NCI-H82 treated with DMSO at 0.1 percent for 48 hours (cell line): Measurements from ENCODE around the gene PAX1.
A peak's percentile ranks its signal among the peaks of the same experiment; 100 is the strongest.

Source experiments
- DNase-seq: peaks from one replicate; lab custom pipeline; 2025; ENCODE audit not compliant: unreplicated experiment; lab: John Stamatoyannopoulos, UW

The PAX1 gene

DNA sequence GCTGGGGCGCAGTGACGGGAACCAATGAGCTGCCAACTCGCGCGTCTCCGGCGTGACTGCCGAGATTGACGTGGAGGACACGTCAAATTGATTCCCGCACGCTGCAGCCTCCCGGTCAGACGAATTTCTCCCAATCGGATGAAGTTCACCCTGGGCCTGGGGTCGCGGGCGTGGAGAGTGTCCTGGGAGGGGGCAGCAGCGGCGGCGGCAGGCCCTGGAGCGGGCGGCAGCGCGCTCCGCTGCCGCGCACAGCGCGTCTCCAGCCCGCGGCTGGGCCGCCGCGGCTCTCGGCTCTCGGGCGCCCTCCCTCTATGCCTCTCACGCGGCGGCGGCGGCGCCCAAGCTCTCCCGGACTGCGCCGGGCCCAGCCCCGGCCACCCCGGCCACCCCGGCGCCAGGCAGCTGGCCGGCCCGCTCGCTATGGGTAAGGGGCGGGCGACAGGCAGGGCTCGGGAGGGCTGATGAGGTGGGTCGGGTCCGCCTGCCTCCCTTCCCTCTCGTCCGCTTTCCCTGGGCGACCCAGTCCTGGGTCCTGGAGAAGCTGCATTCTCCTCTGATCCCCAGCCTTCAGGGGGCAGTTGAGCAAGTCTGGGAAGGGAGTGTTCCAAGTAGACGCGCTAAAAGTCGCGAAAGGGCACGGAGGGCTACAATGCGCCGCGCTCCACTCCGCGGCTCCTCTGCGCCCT lies at the start of gene PAX1:
PAX1 (plus strand) TSS at position 90 of the 686 bp plus-strand sequence; CDS start at position 139, 49 bp downstream.
- DNase-seq: no peak

DNA sequence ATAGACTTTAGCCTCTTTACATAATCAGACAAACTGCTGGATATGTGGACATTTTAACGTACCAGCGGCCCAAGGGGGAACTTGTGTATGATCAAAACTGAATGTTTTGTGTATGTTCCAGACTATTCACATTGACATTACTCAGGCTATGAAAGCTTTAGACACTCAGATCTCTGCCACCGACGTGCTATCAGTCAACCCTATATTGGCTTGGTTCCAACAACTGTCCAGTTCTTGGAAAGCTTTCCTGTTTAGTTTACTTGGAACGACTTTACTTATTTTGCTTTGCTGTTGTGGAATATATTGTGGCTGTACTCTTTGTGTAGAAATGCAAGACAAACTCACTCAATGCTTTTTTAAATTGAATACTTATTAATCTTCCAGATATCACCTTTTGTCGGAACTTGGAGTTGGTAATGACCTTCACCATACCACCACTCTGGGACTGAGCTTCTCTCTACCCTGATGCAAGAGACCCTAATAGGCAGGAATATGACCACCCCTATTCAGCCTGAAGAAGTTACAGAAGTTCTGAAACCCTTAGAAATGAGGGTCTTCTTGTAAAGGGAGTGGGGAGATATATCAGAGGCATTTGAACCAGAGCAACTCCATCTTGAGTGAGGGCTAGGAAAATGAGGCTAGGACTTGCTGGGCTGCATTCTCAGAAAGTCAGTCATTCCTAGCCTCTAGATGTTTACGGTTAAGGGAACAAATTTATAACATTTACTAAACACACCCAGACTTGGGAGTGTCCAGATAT lies 49.0 kb upstream of the PAX1 start:
- no peak for DNase-seq

DNA sequence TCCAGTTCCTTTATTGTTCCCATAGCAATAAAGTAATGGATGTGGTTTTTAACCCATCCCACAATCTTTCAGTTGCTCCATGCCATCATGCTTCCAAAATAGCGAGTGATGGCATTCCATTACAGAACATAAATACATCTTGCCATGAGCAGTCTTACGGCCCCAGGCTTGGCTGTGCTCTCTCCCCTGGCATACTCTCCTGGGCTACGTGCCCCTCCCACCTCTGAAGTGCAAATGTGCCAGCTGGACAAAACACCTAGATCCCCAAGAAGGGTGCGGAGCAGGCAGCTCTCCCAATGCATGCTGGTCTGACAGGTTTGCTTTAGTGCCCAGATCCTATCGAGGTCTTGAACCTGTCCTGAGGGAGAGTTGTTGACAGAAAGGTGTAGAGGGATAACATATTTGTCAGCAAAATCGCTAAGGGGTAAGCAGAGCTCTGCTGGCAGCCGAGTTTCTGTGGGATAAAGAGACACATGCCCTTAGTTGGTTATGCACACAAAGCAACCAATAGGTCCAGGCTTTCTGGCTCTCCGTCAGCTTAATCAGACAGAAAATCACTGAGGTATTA lies 43.9 kb upstream of the PAX1 start:
- no peak for DNase-seq

DNA sequence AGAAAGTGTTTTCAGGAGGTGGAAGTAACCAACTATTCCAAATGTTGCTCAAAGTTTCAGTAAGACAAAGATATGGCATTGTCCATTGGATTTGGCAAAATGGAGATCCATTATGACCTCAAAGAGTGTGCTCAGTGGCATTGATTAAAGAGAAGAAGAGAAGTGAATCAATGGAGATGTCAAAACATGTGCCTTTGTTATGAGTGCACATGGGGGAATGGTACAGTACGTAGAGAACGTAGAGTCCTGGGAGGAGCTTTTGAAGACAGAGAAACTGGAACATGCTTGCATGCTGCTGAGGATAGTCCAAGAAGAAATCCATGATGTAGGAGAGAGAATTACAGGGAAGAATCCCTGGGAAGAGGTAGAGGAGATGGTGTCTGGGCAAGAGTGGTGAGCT lies 42.0 kb upstream of the PAX1 start:
- DNase-seq: no peak

DNA sequence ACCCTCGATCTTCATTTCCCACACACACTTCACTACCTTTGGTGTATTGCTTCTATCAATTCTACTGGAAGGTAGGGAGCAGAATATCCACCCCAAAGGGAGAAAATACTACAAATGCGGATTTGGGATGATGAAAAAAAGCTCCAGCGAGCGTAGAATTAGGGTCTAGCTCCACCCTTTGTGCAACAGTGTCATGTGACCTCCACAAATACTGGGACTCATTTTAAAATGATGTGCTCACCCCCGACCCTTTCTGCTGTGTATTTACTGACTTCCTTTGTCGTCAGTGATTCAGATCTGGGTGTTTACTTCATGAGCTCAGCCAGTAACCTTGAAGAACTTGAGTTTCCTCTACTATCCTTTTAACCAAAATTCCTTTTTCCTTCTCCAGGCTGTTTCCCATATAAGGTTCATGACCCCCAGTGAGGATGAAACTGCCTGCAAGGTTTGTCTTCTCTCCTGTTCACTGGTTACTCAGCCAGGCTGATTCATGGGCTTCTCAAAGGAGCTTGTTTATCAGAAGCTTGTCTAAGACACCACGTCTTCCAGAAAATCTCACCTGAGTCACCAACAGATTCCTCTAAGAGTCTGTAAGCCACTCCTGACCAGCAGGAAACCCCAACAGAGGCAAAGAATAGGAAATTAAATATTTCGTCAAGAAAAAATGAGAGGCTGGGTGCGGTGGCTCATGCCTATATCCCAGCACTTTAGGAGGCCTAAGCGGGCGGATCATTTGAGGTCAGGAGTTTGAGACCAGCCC lies 39.6 kb upstream of the PAX1 start:
- DNase-seq: no peak

DNA sequence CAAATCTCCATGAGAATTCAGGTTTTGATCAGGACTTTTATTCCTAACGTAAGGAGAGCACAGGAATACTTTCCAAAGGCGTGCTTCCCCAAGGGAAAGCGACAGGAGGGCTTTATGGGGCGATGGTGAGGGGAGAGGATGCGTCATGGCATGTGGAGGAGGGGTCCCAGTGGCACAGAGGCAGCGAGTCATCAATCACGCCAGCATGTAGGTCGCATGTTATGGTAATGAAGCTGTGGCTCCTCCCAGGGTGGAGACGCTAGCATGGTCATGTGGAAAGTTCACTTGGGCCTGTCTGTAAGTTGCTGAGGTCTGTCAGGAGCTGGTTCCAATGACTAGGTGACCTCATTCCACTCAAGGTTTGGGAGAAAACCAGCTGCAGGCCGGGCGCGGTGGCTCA lies 35.3 kb upstream of the PAX1 start:
- no peak for DNase-seq

DNA sequence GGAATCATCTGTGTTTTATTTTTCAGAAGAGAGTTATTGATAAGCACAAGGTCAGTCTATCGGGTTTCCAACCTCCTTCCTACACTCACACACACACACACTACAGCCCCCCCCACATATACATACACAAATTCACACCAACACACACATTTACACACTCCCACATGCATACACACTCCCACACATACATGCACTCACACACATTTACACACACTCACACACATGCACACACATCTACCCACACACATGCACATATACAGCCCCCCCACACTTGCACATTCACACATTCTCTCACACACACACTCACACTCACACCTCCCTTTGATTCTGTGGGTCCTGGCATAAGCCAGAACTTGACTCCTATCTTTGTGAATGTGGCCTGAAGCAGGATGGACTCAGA lies 34.5 kb upstream of the PAX1 start:
- DNase-seq: no peak

DNA sequence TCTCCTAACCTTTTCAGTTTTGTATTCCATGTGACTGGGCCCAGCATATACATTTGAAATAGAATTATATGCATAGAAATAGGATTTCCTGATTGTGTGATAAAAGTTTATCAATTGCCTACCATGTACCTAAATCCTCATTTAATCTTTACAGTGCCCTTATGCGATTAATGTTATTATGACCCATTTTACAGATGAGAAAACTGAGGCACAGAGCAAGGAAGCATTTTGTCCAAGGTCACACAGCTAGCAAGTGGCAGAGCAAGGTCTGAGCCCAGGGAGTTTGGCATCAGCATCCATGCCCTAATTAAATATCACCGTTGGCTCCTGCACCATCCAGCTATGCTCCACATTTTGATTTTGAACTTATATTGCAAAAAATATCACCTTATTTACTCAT lies 28.2 kb upstream of the PAX1 start:
- no peak for DNase-seq

DNA sequence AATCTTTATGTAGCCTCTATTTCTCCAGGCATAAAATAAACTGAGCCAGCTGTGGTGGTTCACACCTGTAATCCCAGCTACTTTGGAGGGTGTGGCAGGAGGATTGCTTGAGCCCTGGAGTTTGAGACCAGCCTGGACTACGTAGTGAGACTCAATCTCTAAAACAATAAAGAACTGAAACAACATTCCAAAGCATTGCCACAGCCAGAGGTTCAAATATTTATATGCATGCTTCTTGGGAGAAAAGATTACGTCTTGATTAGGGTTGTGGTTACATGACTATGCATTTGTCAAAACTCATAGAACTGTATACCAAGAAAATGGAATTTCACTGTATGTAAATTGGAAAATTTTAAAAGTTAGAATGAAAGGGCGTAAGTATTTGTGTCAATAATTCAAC lies 27.7 kb upstream of the PAX1 start:
- DNase-seq: no peak

DNA sequence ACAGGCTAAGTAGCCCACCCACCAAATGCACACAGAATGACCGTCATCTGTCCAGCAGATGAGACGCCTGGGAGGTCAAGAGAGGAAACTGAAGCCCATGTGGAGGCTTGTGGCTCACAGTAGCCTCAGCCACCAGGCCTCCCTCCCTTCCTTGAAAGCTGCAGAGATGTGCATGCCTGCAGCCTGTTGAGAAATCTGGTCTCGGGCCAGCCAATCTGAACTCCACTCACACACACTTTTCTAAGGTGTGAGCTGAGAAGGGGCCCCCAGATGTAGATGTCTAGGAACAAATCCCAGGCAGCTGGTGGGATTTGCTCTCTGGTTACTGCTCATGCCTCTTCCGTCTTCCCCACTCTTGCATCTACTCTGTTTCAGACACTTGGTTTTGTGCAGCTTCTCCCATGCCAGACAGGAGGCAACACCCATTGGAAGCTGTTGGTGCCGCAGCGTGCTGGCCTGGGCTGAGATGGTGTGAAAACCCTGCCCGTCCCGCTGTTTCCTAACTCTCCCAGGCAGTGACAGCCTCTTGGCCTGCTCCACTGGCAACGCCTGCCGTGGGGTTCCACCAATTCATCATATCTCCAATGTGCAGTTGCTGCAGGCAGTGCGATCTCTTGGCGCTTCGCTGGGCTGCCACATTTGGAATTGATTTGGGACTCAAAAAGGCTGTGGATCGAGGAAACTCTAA lies 24.1 kb upstream of the PAX1 start:
- DNase-seq: no peak

DNA sequence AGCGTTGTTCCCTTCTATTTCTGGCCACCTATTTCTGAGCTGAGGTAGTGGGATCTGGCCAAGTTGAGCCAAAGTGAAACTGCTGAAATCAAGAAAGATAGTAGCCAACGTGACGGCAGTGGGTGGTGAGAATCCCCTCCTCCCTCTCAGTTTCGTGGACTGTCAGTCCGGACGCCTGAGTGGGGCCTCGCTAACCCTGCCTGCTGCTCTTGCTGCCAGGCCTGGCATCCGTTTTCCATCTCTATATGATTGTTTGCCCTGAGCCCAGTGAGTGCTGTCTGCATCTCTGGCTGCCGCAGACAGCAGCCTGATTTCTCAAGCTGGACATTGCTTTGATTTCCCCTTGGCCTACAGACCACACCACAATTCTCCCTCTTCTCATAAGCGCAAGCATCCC lies 23.5 kb upstream of the PAX1 start:
- no peak for DNase-seq

DNA sequence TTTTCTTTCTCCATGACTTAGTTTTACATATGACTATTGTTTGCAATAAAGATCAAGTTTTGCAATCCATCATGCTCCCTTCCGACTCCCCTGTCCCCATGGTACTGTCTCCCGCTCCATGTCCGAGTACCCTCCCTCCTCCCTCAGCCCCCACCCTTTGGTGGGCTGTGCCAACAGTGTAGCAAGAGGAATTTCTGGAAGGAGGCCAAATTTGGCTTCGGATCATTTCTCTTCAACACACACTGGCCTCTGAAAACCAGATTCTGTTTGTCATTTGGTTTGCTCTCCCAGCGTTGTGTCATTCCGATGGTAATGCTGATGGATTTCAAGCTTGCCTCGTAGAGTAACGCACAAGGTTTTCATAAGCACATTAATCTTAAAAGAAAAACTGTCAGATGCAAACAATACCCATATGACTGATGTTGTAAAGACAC lies 22.9 kb upstream of the PAX1 start:
- peak; percentile 74 for DNase-seq

DNA sequence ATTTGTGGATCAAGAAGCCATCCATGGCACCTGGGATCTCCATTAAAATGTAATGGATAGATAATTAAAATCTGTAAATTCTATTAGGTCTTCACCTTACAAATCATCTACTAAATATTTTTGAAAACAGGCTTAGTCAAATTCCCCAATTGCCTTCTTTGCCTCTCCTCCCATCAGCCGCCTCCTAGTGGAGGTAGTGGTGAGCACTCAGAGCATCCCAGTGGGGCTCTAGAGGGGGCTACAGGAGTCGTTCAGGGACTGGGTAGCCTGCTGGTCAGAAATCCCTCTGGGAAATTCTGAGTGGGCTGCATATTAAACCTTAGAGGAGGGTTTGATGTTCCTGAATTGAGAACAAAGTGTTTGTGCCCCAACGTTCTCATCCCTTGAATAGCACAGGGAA lies 20.8 kb upstream of the PAX1 start:
- DNase-seq: no peak

DNA sequence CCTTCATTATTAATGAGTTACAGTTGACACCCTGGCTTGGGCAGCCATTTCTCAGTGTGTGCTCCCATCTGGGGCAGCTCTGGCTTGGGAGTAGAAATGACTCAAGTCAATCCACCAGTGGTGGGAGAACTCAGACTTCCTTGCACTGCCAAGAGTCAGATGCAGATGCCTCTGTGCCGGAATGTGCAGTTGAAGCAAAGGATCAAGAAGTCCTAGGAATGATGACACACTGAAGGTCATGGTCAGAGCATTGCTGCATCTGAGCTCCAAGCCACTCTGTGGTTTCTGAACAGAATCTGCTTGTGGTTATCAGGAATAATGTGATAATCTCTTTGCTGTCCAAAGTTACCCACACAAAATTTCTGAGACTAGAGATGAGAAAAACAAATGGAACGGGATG lies 19.5 kb upstream of the PAX1 start:
- DNase-seq: no peak

DNA sequence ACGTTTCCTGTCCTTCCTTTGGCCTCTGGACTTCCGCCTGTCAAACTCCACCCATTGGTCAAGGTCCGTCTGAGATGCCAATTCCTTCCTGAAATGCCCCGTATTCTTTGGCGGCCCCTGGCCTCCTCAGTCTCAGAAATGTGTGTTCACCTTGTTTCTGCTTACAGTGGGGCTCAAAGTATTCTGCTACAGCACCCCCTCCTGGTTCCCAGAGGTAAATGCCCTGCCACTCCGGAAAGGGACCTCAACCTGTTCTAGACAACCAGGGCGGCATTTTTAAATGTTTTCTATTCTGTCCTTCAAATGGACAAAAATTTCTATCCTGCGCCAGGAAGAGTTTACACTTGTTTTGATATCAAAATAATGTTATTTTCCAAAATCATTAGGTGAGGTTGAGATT lies 12.1 kb upstream of the PAX1 start:
- no peak for DNase-seq

DNA sequence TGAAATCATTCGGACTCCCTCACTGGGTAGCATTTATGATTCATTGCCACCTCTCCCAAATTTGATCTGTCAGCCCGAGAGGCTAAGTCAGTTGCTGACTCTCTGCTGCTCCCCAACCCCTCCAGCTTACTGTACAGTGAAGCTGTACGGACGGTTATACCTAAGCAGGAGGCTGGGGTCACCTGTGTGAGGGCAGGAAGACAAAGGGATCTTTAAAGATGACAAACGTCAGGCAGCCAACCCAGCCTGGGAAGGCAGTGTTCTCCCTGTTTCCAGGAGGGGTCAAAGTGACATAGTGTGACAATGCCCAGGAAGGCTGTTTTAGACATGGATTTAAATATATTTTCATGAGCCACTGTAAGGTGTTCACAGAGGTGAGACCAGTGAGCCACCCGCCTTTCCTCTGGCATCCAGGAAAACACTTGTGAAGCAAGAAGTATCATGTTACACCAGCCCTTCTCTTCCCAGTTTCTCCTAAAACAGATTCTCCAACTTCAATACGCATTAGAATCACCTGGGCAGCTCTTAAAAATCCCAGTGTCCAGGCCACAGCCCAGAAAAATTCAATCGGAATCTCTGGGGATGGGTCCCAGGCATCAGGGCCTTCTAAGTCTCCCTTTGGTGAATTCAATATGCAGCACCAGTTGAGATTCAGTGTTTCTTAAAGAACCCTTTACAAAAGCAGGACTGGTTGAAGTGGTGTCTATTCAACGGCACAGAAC lies 6.8 kb upstream of the PAX1 start:
- no peak for DNase-seq

DNA sequence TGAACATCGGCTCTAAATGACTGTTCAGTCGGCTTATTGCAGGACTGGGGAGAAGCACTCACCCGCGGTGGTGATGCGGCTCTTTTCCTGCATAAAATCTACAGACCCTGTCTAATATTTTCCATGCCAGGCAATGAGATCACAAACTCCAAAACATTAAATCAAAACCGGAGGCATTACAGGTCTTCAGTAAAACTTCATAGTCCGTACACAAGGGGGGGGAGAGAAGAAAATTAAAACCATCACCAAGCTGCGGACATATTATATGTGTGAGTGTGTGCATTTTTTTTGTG lies 6.3 kb upstream of the PAX1 start:
- no peak for DNase-seq

DNA sequence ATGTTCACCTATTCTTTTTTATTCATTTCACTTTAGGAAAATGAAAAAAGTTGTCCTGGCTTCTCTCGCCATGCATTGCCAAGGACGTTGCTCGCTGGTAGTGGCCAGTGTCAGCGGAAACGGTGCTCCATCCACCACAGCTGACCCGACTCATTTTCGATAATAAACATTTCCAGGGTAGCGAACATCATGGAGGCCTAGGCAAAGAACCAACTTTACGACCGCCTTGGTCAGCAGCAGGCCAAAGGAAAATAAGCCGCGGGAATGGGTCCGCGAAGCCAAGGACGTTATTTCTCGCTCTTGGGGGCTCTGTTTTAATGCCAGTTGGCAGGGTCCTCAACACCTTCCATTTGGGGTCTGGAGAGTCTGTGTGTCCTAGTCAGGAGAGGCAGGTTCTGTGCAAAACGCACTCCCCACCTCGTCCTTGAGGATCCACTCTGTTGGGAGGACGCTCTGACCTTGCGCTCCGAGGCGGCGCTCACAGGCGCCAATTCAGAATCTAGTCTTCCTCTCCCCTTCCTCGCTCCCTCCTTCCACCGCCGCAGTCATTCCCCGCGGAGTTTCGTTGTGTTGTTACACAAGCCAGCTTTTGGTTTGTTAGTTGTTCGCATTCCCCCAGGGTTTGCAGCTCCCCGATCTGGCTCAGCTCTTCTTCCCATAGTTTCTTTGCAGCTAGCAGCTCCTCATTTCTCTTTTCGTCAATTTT lies 4.1 kb upstream of the PAX1 start:
- DNase-seq: no peak

DNA sequence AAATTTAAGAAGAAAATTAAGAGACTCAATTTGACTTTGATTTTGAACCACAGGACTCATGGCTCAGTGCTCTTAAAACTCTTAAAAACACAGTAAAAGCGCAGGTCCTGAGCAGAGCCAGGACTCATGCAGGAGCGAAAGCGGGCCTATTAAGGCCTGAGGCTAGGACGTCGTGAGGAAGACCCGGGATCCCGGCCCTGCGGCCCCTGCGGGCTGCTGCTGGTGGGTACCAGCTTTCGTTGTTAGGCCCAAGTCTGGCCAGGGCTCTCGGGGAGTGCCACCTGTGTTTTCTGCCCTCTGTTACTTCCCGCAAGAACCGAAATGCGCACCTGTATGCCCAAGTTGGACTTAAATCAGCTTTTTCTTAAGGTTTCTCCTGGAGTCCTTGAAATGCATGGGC lies 3.4 kb upstream of the PAX1 start:
- no peak for DNase-seq
